GM19467 (cell line): ENCODE results near the gene FOXN1.
A peak's percentile ranks its signal among the peaks of the same experiment; 100 is the strongest.

Source experiments
- ATAC-seq: cut with Tn5 transposase; IDR thresholded peaks from one replicate; pipeline ENCODE4 v1.9.1; 2021; ENCODE audit warnings: mild to moderate bottlenecking, moderate library complexity; ENCODE audit not compliant: unreplicated experiment

FOXN1 gene

GRCh38 chr17:28544402-28545140, 38.4 kb downstream of the FOXN1 start:
- no peak for ATAC-seq

- ATAC-seq, result no peak
Observed at GRCh38 chr17:28545141-28545503, 39.0 kb downstream of the FOXN1 start.

GRCh38 chr17:28545787-28546415, 39.8 kb downstream of the FOXN1 start:
- ATAC-seq, result no peak

- ATAC-seq, result no peak
Observed at GRCh38 chr17:28547096-28547622, 41.0 kb downstream of the FOXN1 start.

GRCh38 chr17:28547623-28548416, 41.7 kb downstream of the FOXN1 start:
- peak; percentile 30 for ATAC-seq

- no peak for ATAC-seq
Observed at GRCh38 chr17:28548417-28549130, 42.4 kb downstream of the FOXN1 start.

- no peak for ATAC-seq
Observed at GRCh38 chr17:28549236-28550132, 43.3 kb downstream of the FOXN1 start.

- no peak for ATAC-seq
Observed at GRCh38 chr17:28550858-28551257, 44.7 kb downstream of the FOXN1 start.

GRCh38 chr17:28551421-28552175, 45.5 kb downstream of the FOXN1 start:
- ATAC-seq, result no peak

- peak; percentile 48 for ATAC-seq
Observed at GRCh38 chr17:28552176-28552999, 46.2 kb downstream of the FOXN1 start, which contains the start of gene UNC119. Gene UNC119 (minus strand): TSS chr17:28552624. CDS start chr17:28552557, 67 bp downstream.

GRCh38 chr17:28553000-28553505, 46.9 kb downstream of the FOXN1 start:
- no peak for ATAC-seq

GRCh38 chr17:28554565-28554964, 48.4 kb downstream of the FOXN1 start:
- ATAC-seq, result no peak

GRCh38 chr17:28555022-28555421, 48.9 kb downstream of the FOXN1 start:
- no peak for ATAC-seq

GRCh38 chr17:28563475-28563874, 57.3 kb downstream of the FOXN1 start:
- no peak for ATAC-seq

GRCh38 chr17:28567604-28568003, 61.5 kb downstream of the FOXN1 start:
- ATAC-seq, result no peak

GRCh38 chr17:28569446-28569845, 63.3 kb downstream of the FOXN1 start:
- ATAC-seq, result no peak

- no peak for ATAC-seq
Observed at GRCh38 chr17:28570716-28571360, 64.7 kb downstream of the FOXN1 start.
